ENCODE data around the gene ABCB9.

Gene ABCB9

DNA sequence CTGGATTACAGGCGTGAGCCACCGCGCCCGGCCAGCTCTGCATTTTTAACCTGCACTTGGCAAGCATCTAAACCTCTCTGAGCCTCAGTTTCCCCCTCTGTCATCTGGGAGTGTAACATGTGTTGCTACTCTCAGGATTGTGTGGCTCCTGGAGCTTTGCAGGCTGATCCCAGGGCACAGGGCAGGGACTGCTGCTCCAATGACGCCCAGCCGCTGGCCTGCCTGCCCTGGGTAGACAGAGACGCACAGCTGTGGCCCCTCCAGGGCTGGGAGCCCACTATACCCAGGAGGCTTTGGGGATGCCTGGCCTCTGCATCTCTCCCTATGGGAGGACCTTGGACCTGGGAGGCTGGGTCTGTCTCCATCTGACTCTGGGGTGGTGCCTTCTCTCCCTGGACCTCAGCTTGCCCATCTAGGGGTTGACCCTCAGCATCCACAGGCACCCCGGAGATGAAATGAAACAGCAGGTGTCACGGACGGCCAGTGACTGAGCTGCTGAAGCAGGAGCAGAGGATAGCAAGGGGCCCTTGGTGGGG, 27.9 kb upstream of the ABCB9 start:
- DNase-seq, result no peak

DNA sequence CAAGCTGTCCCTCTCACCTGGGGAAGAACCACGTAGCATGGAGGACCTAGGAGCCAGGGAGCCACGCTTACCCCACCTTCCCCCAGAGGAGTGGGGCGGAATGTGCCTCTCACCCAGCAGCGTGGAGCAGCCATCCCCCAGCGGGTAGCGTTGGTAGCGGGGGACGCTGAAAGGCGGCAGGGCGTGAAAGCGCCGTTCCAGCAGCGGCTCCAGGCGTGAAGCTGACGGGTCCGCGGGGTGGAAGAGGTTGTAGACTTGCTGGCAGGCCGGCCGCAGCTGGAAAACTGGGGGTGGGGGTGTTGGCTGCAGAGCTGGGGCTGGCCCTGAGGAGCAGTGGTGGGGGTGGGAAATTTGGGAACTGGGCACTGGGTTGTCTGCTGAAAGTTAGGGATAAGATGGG, 26.1 kb upstream of the ABCB9 start:
- DNase-seq, result no peak

DNA sequence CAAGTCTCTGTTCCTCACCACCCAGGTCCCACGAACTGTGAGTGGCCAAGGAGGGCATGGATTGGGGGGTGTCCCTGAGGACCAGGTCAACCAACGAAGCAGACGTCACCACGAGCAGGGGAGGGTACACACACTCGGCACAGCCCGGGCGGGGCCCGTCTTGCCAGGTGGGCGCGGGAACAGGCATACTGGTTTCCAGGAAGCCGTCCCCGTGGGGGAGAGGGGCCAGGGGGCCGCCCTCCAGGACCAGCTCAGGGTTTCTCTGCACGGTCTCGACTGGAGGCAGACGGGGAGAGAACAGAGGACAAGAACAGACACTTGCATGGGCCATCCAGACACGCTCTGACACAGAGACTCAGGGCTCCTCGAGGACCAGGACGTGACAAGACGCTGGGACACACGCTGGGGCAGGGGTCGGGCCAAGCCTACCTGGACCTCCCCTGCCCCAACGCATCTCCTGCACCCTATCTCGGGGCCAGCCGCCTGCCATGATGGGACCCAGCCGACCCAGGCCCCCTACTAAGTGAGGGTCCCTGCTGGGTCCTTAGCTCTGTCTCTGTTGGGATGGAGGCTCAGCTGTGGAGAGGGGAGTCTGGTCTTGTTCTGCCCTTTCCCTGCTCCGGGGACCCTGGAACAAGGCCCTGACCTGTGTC, 25.5 kb upstream of the ABCB9 start:
- no peak for DNase-seq

DNA sequence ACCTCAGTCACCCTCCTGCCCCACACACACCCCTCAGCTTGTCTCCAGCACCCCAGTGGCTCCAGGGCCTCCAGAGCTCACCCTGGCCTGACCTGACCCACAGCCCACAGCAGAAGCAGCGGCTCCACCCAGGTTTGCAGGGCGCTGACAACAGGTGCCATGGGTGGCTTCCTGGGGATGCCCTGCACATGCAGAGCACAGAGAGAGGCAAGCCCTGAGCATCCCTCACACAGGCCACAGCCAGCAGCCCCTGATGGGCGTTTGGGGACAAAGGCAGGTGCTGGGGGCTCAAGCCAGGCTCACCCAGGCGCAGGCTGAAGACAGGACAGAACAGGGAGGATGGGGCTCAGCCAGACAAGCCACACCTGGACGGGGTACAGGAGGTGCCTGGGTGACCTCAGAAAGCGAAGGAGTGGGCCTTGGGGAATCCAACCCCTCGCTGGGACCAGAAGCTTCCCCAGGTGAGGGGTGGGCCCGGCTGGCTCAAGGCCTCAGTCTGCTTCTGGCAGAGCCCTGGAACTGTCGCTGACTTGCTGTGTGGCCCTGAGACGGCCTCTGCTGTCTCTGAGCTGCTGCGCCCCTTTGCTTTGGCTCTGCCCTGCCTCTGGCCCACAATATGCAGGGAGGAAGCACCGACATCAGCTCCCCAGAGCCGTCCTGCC, 24.8 kb upstream of the ABCB9 start:
- DNase-seq, result no peak

DNA sequence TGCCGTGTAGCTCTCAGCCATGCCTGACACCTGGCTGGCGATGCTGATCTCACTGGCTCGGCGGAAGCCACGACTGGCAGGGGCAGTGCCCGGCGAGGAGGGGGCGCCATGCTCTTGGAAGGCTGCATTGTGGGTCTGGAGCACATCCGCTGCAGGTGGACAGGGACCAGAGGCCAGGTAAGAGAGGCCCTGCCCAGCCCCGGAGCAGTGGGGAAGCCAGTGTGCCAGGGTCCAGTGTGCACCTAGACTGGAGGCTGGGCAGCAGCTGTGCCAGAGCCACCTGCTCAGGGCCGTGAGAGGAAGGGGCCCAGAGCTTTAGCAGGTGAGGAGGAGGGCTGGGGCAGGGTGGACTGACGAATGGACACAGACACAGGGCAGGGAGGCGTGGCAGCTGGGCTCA, 24.3 kb upstream of the ABCB9 start:
- DNase-seq, result no peak

DNA sequence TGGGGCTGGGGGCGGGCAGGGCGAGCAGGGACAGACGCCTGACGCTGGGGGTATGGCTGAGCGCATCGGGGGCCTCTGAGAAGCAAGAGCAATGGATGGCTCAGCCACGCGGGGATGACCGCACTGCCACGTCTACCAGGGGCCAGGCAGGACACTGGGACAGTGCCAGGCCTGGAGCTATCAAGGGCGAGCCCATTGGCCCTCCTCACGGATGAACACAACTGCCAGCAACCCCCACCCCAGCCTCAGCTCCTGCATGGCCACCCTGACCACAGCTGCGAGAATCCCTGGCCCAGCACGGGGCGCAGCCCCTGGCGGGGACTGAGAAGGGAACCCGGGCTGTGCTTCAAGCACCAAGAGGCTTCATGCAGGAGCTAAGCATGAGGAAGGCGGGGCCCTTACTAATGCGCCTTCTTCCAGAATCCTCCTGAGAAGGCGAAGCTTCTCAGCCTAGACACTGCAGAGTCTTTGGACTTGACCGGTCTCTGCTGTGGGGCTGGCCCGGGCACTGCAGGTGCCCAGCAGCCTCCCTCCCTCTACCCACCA, 23.7 kb upstream of the ABCB9 start:
- DNase-seq, result no peak

DNA sequence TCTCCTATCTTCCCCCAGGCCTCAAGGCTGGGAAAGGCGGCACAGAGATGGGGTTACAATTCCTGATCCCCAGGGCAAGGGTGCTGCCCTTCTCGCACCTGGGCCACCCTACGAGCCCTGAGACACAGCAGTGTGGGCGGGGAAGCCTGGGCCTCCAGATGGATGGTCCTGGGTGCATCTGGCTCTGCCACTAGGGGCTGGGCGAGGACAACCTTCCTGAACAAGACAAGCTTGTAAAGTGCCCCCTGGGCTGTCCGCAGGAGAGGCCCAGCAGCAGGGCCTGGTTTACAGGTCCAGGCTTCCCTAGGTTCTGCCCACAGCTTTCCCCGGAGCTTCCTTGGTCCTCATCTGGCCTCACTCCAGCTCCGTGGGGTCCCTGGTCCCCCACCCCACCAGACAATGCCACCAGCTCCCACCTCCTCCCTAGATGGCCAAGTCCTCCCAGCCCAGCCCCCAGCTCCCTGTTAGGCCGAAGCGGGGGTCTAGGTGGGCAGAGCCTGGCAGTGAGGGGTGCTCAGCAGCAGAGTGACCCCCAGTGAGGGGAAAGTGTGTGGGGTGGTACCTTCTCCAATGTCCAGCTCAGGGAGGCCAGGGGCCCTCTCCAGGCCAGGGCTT, 23.1 kb upstream of the ABCB9 start:
- DNase-seq, result no peak

DNA sequence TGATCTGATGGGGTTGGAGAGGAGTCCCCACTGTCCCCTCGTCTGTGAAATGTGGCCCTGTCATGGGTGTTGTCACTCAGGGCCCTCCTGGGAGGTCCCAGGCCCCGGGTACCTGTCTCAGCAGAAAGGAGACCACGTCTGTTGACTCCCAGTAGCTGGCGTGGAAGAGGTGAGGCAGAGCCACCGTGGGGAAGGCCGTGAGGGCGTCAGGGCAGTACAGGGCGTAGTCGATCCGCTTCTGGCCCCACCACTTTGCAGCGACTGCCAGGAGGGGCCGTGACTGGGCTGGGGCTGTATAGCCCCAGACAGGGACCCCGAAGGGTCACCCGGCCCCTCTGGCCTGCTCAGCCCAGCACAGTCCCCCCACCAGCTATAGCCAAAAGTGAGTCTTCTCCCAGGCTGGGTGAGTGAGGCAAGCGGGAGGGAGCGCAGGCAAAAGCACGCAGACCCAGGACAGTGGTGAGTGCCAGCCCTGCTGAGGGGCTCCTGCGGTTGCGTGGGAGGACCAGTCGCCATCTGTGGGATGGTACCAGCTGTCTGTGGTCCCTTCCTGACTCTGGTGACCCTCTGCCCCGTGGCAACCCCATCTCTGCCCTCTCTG, 22.4 kb upstream of the ABCB9 start:
- no peak for DNase-seq

DNA sequence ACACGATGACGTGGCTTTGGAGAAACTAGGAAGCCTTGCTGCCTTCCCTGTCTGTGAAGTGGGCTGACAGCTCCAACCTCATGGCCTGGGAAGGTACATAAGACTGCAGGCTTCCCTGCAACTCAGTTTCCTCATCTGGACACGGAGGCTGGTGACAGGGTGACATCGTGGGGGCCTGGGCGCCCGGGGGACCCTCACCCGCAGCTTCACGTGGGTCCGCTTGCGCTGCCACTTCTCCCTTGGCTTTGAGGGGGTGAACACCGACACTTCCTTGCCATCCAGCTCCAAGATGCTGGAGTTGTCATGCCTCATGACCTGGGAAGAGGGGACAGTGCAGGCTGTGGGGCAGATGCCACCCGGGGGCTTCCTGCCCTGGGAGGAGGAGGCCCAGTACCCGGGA, 21.8 kb upstream of the ABCB9 start:
- DNase-seq, result no peak

DNA sequence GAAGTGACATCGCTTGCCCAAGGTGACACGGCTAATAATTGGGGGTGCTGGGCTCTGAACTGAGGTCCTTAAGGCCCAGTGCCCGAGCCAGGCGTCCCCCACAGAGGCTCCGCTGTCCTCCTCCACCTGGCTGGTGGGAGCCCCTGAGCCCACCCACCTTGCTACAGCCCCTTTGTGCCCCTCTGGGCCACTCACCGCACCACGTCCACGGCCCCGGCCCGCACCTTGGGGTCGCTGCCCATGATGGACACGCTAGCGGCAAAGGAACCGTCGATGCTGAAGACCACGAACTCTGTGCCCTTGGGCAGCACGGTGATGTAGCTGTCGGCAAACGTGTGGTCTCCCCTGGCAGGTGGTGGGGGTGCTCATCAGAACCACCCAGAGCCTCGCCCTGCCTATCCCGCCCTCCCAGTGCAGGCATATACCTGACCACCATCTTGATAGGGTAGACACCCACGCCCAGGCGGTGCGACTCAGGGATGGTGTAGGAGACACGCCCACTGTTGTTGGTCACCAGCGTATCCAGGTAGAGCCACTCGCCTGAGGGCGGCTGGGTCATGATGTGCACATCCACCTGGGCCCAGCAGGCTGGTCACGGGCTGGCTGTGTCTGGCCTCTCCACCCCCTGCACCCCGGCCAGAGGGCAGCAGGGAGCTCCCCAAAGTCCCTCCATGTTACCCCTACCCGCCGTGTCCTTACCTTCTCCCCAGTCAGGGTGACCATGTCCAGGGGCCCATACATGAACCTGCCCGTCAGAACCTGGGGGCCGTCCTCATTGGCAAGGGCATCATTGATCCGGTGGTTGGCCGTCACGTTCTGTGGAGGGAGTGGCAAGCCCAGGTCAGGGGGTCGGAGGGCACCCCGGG, 21.1 kb upstream of the ABCB9 start:
- no peak for DNase-seq

DNA sequence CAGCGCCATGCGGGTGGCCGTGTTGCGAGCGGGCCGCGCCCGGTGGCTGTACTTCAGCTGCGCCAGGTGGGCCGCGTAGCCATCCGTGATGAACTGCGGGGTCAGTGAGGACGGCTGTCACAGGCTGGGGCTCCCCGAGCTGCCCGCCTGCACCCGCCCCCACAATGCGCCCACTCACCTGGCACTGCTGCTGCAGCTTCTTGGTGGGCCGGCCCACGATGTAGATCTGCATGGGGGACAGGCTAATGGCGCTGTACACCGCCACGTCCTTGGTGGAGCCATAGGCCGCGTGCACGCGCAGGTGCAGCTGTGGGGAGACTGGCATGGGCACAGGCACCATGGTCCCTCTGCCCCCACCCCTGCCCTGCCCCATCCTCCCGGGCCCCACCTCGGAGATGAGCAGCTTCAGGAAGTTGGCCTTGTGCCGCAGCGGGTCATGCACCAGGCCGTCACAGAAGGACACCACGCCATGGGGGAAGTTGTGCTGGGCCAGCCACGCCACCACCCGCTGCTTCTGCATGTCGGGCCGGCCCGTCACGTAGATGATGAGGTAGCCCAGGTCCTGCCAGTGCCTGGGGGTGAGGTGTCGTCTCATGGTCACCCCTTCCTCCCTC, 20.1 kb upstream of the ABCB9 start:
- no peak for DNase-seq

DNA sequence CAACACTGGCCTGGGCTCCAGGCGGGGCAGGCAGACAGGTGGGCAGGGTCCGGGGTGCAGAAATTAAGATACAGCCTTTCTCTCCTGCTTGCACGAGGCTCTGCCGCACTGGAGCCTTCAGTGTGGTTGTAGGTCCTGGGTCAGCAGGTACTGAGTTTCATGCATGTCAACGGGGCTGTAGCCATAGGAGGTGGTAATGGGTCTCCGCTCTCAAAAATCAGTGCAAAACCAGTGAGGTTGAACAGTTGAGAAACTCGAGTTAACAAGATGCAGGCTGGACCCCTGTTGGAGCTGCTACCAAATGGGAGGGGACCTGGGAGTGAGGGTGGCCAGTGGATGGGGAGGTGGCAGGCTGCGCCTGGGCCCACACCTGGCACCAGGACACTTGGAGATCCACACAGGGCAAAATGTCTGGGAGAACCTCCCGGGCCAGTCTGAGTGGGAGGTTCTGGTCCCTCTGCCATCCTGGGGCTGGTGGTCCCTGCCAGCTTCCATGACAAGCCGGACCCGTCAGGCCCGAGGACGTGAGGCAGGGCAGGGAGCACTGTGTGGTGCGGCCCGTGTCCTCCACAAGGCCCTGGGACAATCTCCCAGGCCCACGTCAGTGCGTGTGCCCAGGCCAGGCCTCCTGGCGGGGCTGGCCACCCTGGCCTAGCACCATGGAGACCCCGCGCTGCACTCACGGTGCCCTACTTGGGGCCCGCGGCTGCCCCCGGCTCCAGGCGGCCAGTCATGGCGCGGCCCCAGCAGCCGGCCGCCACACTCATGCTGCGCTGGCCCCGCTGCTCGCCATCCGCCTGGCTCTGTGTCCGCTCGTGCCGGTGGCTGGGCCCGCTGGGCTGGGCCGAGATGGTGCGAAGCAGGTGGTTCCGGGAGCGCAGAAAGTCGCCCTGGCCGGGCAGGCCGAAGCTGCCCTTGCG, 19.3 kb upstream of the ABCB9 start:
- no peak for DNase-seq

DNA sequence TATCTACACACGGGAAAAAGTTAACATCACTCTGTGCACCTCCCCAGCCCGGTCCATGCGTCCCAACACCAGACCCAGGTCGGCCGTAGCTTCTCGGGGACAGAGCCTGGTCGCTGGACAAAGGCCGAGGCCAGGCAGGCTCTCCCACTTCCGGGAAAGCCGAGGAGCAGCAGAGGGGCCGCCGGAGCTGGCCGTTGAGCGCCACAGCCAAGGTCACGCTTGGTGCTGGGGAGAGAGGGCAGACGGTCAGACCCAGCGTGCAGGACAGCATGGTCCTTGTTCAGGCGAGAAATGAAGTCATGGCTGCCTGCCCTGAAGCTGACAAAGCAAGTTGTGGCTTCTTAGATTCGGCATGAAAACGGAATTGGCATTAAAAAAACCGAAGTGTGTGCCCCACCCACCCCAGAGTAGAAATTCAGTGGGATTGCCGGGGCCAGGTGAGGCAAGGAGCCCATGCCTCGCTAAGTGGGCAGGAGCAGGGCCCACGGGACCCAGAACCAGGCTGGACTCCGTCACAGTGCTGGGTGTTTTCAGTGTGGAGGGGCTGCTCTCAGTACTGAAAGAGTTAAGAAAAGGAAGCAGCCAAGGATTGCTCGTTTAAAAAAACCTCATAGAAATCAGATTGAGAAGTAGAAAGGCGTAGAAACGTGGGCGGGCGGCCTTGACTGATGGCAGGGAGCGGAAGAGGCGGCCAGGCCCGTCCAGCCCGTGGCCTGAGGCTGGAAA, 18.5 kb upstream of the ABCB9 start:
- DNase-seq, result no peak

DNA sequence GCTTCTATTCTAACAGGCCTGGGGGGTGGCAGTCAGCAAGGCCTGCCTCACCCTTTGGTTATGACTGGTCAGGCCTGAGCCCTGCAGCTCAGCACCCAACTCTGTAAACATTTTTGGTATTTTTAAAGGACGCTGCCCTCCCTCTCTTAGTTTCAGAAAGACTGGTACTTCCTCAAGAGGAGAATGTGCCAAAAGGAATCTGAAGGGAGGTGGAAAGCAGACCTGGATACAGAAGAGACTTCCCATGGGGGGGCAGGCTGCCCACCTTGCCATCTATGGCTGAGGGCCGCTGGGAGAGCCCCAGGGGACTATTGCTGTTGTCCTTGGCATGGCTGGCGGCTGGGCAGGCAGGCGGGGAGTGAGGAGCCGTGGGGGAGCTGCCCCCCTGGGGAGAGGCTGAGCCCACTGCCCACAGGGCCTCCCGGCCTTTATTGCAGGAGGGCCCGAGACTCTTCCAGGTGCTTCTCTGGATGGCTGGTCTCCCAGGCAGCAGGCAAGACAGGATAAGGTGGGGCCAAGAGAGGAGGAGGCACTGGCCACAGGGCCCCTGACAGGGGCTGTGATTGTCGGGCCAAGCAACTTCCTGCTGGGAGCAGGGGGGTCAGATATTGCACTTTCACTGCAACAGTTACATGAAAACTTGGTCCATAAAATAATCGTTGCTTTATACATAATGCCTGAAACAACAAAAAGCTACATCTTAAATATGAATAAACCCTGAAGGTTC, 17.7 kb upstream of the ABCB9 start:
- DNase-seq, result no peak

DNA sequence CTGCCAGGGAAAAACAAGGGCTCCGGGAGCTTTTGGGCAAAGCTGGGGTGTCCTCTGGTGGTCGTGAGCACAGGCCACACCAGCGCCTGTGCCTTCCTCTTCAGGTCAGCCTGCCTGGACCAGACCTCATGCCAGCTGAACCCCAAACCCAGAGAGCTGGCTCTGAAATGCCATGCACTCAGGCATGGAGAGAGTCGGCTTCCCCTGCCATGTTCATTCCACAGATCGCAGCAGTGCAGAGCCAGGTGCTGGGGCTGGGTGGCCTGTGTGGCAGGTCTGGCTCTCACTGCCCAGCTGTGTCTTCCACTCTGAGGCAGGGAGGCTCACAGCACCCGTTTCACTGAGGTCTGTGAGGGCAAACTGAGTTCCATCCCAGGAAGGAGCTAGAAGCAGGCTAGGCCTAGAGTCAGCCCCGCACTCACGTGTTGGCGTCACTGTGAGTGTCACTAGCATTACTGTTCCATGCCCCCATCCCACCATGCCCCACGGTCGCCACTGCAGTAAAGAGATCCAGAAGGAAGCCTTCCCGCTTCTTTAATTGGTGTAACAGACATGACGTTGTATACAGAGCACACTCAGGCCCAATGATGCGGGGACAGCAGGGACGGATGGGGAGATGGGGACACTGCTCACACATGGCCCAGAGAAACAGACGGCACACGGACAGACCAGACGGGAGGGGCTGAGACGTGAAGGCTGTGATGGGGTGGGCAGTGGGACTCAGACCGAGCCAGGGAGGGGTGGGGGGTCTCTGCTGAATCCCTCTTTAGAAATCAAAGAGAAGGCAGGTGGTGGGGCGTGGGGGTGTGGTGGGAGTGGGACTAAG, 16.9 kb upstream of the ABCB9 start:
- no peak for DNase-seq

DNA sequence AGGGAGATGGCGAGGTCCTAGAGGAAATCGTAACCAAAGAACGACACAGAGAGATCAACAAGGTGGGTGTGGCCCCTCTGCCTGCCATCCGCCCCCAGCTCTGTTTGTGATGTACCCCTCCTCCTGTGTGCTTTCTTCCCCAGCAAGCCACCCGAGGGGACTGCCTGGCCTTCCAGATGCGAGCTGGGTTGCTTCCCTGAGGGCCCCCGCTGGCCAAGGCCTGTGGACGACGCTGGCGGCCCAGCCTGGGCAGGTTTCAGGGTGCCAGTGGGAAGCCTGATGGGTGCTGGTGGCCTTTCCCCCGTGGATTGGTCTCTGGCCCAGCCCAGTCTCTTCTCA, 16.2 kb upstream of the ABCB9 start:
- DNase-seq, result no peak

DNA sequence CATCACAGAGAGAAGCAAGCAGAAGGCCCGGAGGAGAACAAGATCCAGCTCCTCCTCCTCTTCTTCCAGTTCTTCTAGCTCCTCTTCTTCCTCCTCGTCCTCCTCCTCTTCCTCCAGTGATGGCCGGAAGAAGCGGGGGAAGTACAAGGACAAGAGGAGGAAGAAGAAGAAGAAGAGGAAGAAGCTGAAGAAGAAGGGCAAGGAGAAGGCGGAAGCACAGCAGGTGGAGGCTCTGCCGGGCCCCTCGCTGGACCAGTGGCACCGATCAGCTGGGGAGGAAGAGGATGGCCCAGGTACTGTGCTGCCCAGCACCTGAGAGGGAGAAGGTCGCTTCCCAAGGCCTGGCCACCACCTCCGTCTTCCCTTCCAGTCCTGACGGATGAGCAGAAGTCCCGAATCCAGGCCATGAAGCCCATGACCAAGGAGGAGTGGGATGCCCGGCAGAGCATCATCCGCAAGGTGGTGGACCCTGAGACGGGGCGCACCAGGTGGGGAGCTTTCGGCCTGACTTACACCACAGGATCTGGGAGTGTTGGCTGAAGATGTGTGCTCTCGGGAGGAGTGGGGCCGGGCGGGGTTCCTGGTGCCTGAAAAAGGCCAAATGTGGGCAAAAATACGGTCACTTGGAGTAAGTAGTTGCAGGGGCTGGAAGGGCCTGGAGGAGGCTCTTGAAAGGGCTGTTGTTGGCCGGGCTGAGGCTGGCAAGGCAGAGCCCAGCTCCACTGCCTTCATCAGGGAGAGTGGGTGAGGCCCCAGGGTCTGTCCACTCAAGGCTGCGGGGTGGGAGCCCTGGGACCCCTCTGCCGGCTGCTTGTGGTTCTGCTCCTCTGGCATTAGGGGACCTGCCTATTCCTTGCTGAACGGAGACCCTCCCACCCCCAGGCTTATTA, 15.6 kb upstream of the ABCB9 start:
- DNase-seq, result no peak

DNA sequence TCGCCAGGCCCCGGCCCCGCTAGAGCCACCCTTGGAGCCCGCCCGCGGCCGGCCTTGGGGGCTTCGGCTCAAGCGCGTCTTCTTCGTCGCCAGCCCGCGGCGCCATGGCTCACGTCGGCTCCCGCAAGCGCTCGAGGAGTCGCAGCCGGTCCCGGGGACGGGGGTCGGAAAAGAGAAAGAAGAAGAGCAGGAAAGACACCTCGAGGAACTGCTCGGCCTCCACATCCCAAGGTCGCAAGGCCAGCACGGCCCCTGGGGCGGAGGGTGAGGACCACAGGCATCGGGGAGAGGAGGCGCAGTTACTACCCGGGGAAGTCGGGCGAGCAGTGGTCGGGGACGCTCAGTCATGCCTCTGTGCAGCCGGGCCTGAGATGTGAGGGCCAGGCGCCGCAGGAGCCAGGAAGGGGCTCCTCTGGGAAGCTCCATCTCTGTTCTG, 14.8 kb upstream of the ABCB9 start:
- DNase-seq, result no peak

All from NCI-H774 (cell line).